ENCODE measurements around the gene OSBPL10.

Gene OSBPL10

GRCh38 chr3:31762097-31762764, 218.8 kb downstream of the OSBPL10 start:
- H3K18ac ChIP-seq (ENCODE audit: low read length), result no peak overlapping the region
- H3K9ac ChIP-seq (ENCODE audit: low read length), result no peak overlapping the region
- H4K8ac ChIP-seq (ENCODE audit: low read depth, low read length), result no peak overlapping the region
- no peak overlapping the region for H4K12ac ChIP-seq (ENCODE audit: low read depth, low read length)
- no peak overlapping the region for H3K14ac ChIP-seq (ENCODE audit: low read length)
- H2BK120ac ChIP-seq (ENCODE audit: insufficient read depth, low read length, poor library complexity), result no peak overlapping the region
- H2AK5ac ChIP-seq (ENCODE audit: low read length), result no peak overlapping the region
- H4K91ac ChIP-seq (ENCODE audit: low read depth, low read length), result no peak overlapping the region
- no peak overlapping the region for H3K23ac ChIP-seq (ENCODE audit: low read length)
- H3K27ac ChIP-seq (ENCODE audit: low read depth, low read length), result no peak overlapping the region
- H2BK5ac ChIP-seq (ENCODE audit: low read depth, low read length, poor library complexity), result no peak overlapping the region
- H3K79me2 ChIP-seq (ENCODE audit: control insufficient read depth, insufficient read depth, low read length, poor library complexity), result no peaks in the 10 kb centered on the region
- H3K4me2 ChIP-seq (ENCODE audit: low read length), result no peak overlapping the region
- no peaks in the 10 kb centered on the region for H3K36me3 ChIP-seq (ENCODE audit: control insufficient read depth in 1 of 2, insufficient read depth in 2 of 2, low read length in 2 of 2)
- H3K4ac ChIP-seq (ENCODE audit: low read depth, low read length), result no peak overlapping the region
- no peak for DNase-seq
- no peak overlapping the region for H3K4me3 ChIP-seq (ENCODE audit: low read depth, low read length)
- H3K79me1 ChIP-seq (ENCODE audit: low read length), result no peaks in the 10 kb centered on the region
- H2BK12ac ChIP-seq (ENCODE audit: low read length), result no peak overlapping the region
- WGBS (ENCODE audit: extremely low coverage, insufficient coverage, insufficient read length), result no CpG with 5 or more reads among the region's 5 CpGs
- no peak overlapping the region for H2AFZ ChIP-seq (ENCODE audit: insufficient read depth, low read length, poor library complexity)
- H3K27me3 ChIP-seq (ENCODE audit: insufficient read depth, low read length), result no peaks in the 10 kb centered on the region
- H3K9me3 ChIP-seq (ENCODE audit: insufficient read depth, low read depth, low read length), result no peaks in the 10 kb centered on the region
- H3K4me1 ChIP-seq (ENCODE audit: control insufficient read depth in 1 of 2, insufficient read depth in 2 of 2, low read length in 2 of 2), result peaks cover 2 to 4% of the 10 kb centered on the region in 2 experiments

GRCh38 chr3:31760654-31761053, 220.4 kb downstream of the OSBPL10 start:
- Histone ChIP-seq H4K8ac (ENCODE audit: low read depth, low read length) (no peak overlapping the region), H3K4me3 (ENCODE audit: low read depth, low read length) (no peak overlapping the region), H3K27ac (ENCODE audit: low read depth, low read length) (no peak overlapping the region)

GRCh38 chr3:31758322-31758965, 222.6 kb downstream of the OSBPL10 start:
- no peak overlapping the region for H3K4ac ChIP-seq (ENCODE audit: low read depth, low read length)
- no peak overlapping the region for H3K23ac ChIP-seq (ENCODE audit: low read length)
- H3K27me3 ChIP-seq (ENCODE audit: insufficient read depth, low read length), result no peaks in the 10 kb centered on the region
- no peaks in the 10 kb centered on the region for H3K79me1 ChIP-seq (ENCODE audit: low read length)
- no peak overlapping the region for H3K9ac ChIP-seq (ENCODE audit: low read length)
- H3K4me1 ChIP-seq (ENCODE audit: control insufficient read depth in 1 of 2, insufficient read depth in 2 of 2, low read length in 2 of 2), result peaks cover 2 to 4% of the 10 kb centered on the region in 2 experiments
- no peak overlapping the region for H3K27ac ChIP-seq (ENCODE audit: low read depth, low read length)
- H3K4me3 ChIP-seq (ENCODE audit: low read depth, low read length), result no peak overlapping the region
- H2AK5ac ChIP-seq (ENCODE audit: low read length), result no peak overlapping the region
- H3K79me2 ChIP-seq (ENCODE audit: control insufficient read depth, insufficient read depth, low read length, poor library complexity), result no peaks in the 10 kb centered on the region
- H2BK12ac ChIP-seq (ENCODE audit: low read length), result no peak overlapping the region
- no peak overlapping the region for H4K12ac ChIP-seq (ENCODE audit: low read depth, low read length)
- no peak overlapping the region for H4K8ac ChIP-seq (ENCODE audit: low read depth, low read length)
- DNase-seq, result no peak
- H3K18ac ChIP-seq (ENCODE audit: low read length), result no peak overlapping the region
- no peaks in the 10 kb centered on the region for H3K9me3 ChIP-seq (ENCODE audit: insufficient read depth, low read depth, low read length)
- H3K4me2 ChIP-seq (ENCODE audit: low read length), result no peak overlapping the region
- H2BK5ac ChIP-seq (ENCODE audit: low read depth, low read length, poor library complexity), result no peak overlapping the region
- H3K14ac ChIP-seq (ENCODE audit: low read length), result no peak overlapping the region
- no CpG with 5 or more reads among the region's 5 CpGs for WGBS (ENCODE audit: extremely low coverage, insufficient coverage, insufficient read length)
- H4K91ac ChIP-seq (ENCODE audit: low read depth, low read length), result no peak overlapping the region
- no peak overlapping the region for H2AFZ ChIP-seq (ENCODE audit: insufficient read depth, low read length, poor library complexity)
- H3K36me3 ChIP-seq (ENCODE audit: control insufficient read depth in 1 of 2, insufficient read depth in 2 of 2, low read length in 2 of 2), result no peaks in the 10 kb centered on the region
- H2BK120ac ChIP-seq (ENCODE audit: insufficient read depth, low read length, poor library complexity), result no peak overlapping the region

More at GRCh38 chr3:31760654-31761053, 220.4 kb downstream of the OSBPL10 start:
- Histone ChIP-seq H3K23ac (ENCODE audit: low read length) (no peak overlapping the region), H3K14ac (ENCODE audit: low read length) (no peak overlapping the region), H2AK5ac (ENCODE audit: low read length) (no peak overlapping the region), H2BK120ac (ENCODE audit: insufficient read depth, low read length, poor library complexity) (no peak overlapping the region), H3K9ac (ENCODE audit: low read length) (no peak overlapping the region), H3K18ac (ENCODE audit: low read length) (no peak overlapping the region), H3K36me3 (ENCODE audit: control insufficient read depth in 1 of 2, insufficient read depth in 2 of 2, low read length in 2 of 2) (no peaks in the 10 kb centered on the region), H3K27me3 (ENCODE audit: insufficient read depth, low read length) (no peaks in the 10 kb centered on the region), H4K12ac (ENCODE audit: low read depth, low read length) (no peak overlapping the region), H2BK5ac (ENCODE audit: low read depth, low read length, poor library complexity) (no peak overlapping the region), H2AFZ (ENCODE audit: insufficient read depth, low read length, poor library complexity) (no peak overlapping the region), H3K9me3 (ENCODE audit: insufficient read depth, low read depth, low read length) (no peaks in the 10 kb centered on the region), H3K4me2 (ENCODE audit: low read length) (no peak overlapping the region), H3K4me1 (ENCODE audit: control insufficient read depth in 1 of 2, insufficient read depth in 2 of 2, low read length in 2 of 2) (peaks cover 2 to 4% of the 10 kb centered on the region in 2 experiments), H4K91ac (ENCODE audit: low read depth, low read length) (no peak overlapping the region), H2BK12ac (ENCODE audit: low read length) (no peak overlapping the region), H3K79me1 (ENCODE audit: low read length) (no peaks in the 10 kb centered on the region), H3K79me2 (ENCODE audit: control insufficient read depth, insufficient read depth, low read length, poor library complexity) (no peaks in the 10 kb centered on the region), H3K4ac (ENCODE audit: low read depth, low read length) (no peak overlapping the region)
- no peak for DNase-seq
- WGBS (ENCODE audit: extremely low coverage, insufficient coverage, insufficient read length), result no CpG with 5 or more reads among the region's 6 CpGs

- H3K4me2 ChIP-seq (ENCODE audit: low read length), result no peak overlapping the region
- no peak overlapping the region for H3K27ac ChIP-seq (ENCODE audit: low read depth, low read length)
- H3K9ac ChIP-seq (ENCODE audit: low read length), result no peak overlapping the region
- no peaks in the 10 kb centered on the region for H3K79me1 ChIP-seq (ENCODE audit: low read length)
- no peak overlapping the region for H4K12ac ChIP-seq (ENCODE audit: low read depth, low read length)
- no peaks in the 10 kb centered on the region for H3K9me3 ChIP-seq (ENCODE audit: insufficient read depth, low read depth, low read length)
- no peak overlapping the region for H4K8ac ChIP-seq (ENCODE audit: low read depth, low read length)
- H2BK5ac ChIP-seq (ENCODE audit: low read depth, low read length, poor library complexity), result no peak overlapping the region
- no peak overlapping the region for H2BK120ac ChIP-seq (ENCODE audit: insufficient read depth, low read length, poor library complexity)
- H3K79me2 ChIP-seq (ENCODE audit: control insufficient read depth, insufficient read depth, low read length, poor library complexity), result no peaks in the 10 kb centered on the region
- no peak overlapping the region for H3K14ac ChIP-seq (ENCODE audit: low read length)
- no peak overlapping the region for H4K91ac ChIP-seq (ENCODE audit: low read depth, low read length)
- no peaks in the 10 kb centered on the region for H3K36me3 ChIP-seq (ENCODE audit: control insufficient read depth in 1 of 2, insufficient read depth in 2 of 2, low read length in 2 of 2)
- H2AFZ ChIP-seq (ENCODE audit: insufficient read depth, low read length, poor library complexity), result no peak overlapping the region
- DNase-seq, result no peak
- peaks cover 2 to 4% of the 10 kb centered on the region in 2 experiments for H3K4me1 ChIP-seq (ENCODE audit: control insufficient read depth in 1 of 2, insufficient read depth in 2 of 2, low read length in 2 of 2)
- no peak overlapping the region for H3K4me3 ChIP-seq (ENCODE audit: low read depth, low read length)
- H2AK5ac ChIP-seq (ENCODE audit: low read length), result no peak overlapping the region
- H3K18ac ChIP-seq (ENCODE audit: low read length), result no peak overlapping the region
- no CpG with 5 or more reads among the region's 7 CpGs for WGBS (ENCODE audit: extremely low coverage, insufficient coverage, insufficient read length)
- H3K4ac ChIP-seq (ENCODE audit: low read depth, low read length), result no peak overlapping the region
- H3K27me3 ChIP-seq (ENCODE audit: insufficient read depth, low read length), result no peaks in the 10 kb centered on the region
- H3K23ac ChIP-seq (ENCODE audit: low read length), result no peak overlapping the region
- H2BK12ac ChIP-seq (ENCODE audit: low read length), result no peak overlapping the region
Observed at GRCh38 chr3:31755926-31756658, 225.0 kb downstream of the OSBPL10 start.
